PC-9 (cell line): ENCODE data around the gene ELAVL1. TPM values are rescaled to one million over a fixed set of nuclear protein-coding genes. Genes with fewer than 3 reads are reported as not detected.
"Not testable (repeated sequence)": the region's sequence is repeated elsewhere in the genome, so short reads cannot be mapped to it uniquely, and the experiment has no call there.

Experiments
- BruUV-seq: library from RNA; stranded (reverse); fragments of 400-500 nt; replicated peaks from 2 replicates; lab custom pipeline; 2021; lab: Mats Ljungman, UMichigan
- CTCF ChIA-PET: fragments of 300-600 bp; sonication (Branson Sonifier 250); formaldehyde crosslinking; loops from one replicate; lab custom pipeline; 2022; ENCODE audit warnings: antibody characterized with exemption; lab: Charles Lee
- POLR2A ChIA-PET: fragments of 300-600 bp; sonication (Branson Sonifier 250); formaldehyde crosslinking; loops from one replicate; lab custom pipeline; 2022; ENCODE audit warnings: antibody characterized with exemption; ENCODE audit not compliant: unreplicated experiment; lab: Charles Lee
- DNase-seq, 2 experiments: peaks; one replicate each; pipeline versions ENCODE4 v3.0.0 to v3.0.0-alpha.2; 2015 to 2022; ENCODE audit warnings: mixed read lengths in 1 of 2
- H2AFZ ChIP-seq: fragments of 200-600 bp; sonication (generic); 2 replicates; pipeline ENCODE4 v1.8.1; 2017; ENCODE audit warnings: antibody characterized with exemption
- H3F3A ChIP-seq: fragments of 200-600 bp; sonication (generic); 2 replicates; pipeline ENCODE4 v1.8.1; 2017; ENCODE audit warnings: antibody characterized with exemption, mild to moderate bottlenecking, low read depth; ENCODE audit not compliant: insufficient read depth
- H3K27ac ChIP-seq: fragments of 200-600 bp; sonication (generic); 2 replicates; pipeline ENCODE4 v1.6.1; 2016; ENCODE audit warnings: mixed run types
- H3K27me3 ChIP-seq: fragments of 200-600 bp; sonication (generic); 2 replicates; pipeline ENCODE4 v1.6.1; 2016; ENCODE audit warnings: low read depth, mixed run types; ENCODE audit not compliant: insufficient read depth
- H3K36me3 ChIP-seq: fragments of 200-600 bp; sonication (generic); 2 replicates; pipeline ENCODE4 v1.6.1; 2016; ENCODE audit warnings: low read depth, mixed run types
- H3K4me1 ChIP-seq: fragments of 200-600 bp; sonication (generic); replicated peaks from 2 replicates; pipeline ENCODE4 v1.6.1; 2016; ENCODE audit warnings: mixed run types; ENCODE audit not compliant: insufficient read depth
- H3K4me2 ChIP-seq: fragments of 200-600 bp; sonication (generic); 2 replicates; pipeline ENCODE4 v1.6.1; 2017; ENCODE audit warnings: mixed run types
- H3K4me3 ChIP-seq: fragments of 200-600 bp; sonication (generic); 2 replicates; pipeline ENCODE4 v1.6.1; 2016; ENCODE audit warnings: mixed run types
- H3K79me2 ChIP-seq: fragments of 200-600 bp; sonication (generic); 2 replicates; pipeline ENCODE4 v1.6.1; 2017; ENCODE audit warnings: low read depth, mixed run types
- H3K9me2 ChIP-seq: fragments of 200-600 bp; sonication (generic); 2 replicates; pipeline ENCODE4 v1.8.1; 2017; ENCODE audit warnings: mild to moderate bottlenecking; ENCODE audit not compliant: insufficient read depth
- H3K9me3 ChIP-seq: fragments of 200-600 bp; sonication (generic); 2 replicates; pipeline ENCODE4 v1.8.1; 2016; ENCODE audit warnings: low read depth; ENCODE audit not compliant: insufficient read depth
- H4K20me1 ChIP-seq: fragments of 200-600 bp; sonication (generic); 2 replicates; pipeline ENCODE4 v1.8.1; 2017; ENCODE audit not compliant: insufficient read depth
- CTCF ChIP-seq: fragments of 200-600 bp; sonication (generic); conservative IDR thresholded peaks from 2 replicates; pipeline ENCODE4 v1.6.1; 2017; ENCODE audit warnings: mixed run types, antibody characterized with exemption, mild to moderate bottlenecking, moderate library complexity
- EZH2 ChIP-seq: fragments of 200-600 bp; sonication (generic); IDR thresholded peaks from 2 replicates; pipeline ENCODE4 v1.8.0; 2017; ENCODE audit warnings: antibody characterized with exemption, low read depth
- intact Hi-C: fragments of 100-400 bp; cut with micrococcal nuclease; formaldehyde crosslinking; loops from one replicate; pipeline ENCODE4 v1.10.0; 2022; ENCODE audit not compliant: unreplicated experiment
- total RNA-seq: library from RNA; stranded (reverse); gene quantifications from 2 replicates; pipeline ENCODE4 v1.2.3, GENCODE V29; 2021

The ELAVL1 gene
- total RNA-seq, 1 experiment from 2014 or later, result 108 TPM

GRCh38 chr19:7963566-7963965, 41.9 kb downstream of the ELAVL1 start:
- no peaks in the 10 kb centered on the region for H3K9me3 ChIP-seq
- H3K4me2 ChIP-seq, result no peak overlapping the region
- no peaks in the 10 kb centered on the region for H3K4me1 ChIP-seq
- peaks cover 31% of the 10 kb centered on the region for H3F3A ChIP-seq
- no peak overlapping the region for H3K27ac ChIP-seq
- CTCF ChIA-PET, result no interaction called here
- no peak for TF ChIP-seq CTCF
- no peaks in the 10 kb centered on the region for H3K9me2 ChIP-seq
- no peak for DNase-seq
- BruUV-seq, result no TSS peak
- H3K4me3 ChIP-seq, result no peak overlapping the region
- no peaks in the 10 kb centered on the region for H3K27me3 ChIP-seq
- intact Hi-C loops, result no loop called here
- H4K20me1 ChIP-seq, result peaks cover 19% of the 10 kb centered on the region
- POLR2A ChIA-PET, result interaction anchor here (0.6 kb wide), 1 partner anchor 869 kb away, joined by 3 read pairs; no protein-coding TSS in a partner anchor
- no peaks in the 10 kb centered on the region for H3K79me2 ChIP-seq
- H2AFZ ChIP-seq, result no peak overlapping the region
- peaks cover 17% of the 10 kb centered on the region for H3K36me3 ChIP-seq

- H3F3A ChIP-seq, result peaks cover 31% of the 10 kb centered on the region
- H4K20me1 ChIP-seq, result peaks cover 19% of the 10 kb centered on the region; the same call in 1 of the 2 replicates
- H3K4me3 ChIP-seq, result no peak overlapping the region
- TF ChIP-seq CTCF, result no peak
- no peak for TF ChIP-seq EZH2
- H3K27me3 ChIP-seq, result no peaks in the 10 kb centered on the region
- no TSS peak for BruUV-seq
- no peaks in the 10 kb centered on the region for H3K9me2 ChIP-seq
- no peak overlapping the region for H3K27ac ChIP-seq
- no peaks in the 10 kb centered on the region for H3K79me2 ChIP-seq
- no peak overlapping the region for H2AFZ ChIP-seq
- peaks cover 17% of the 10 kb centered on the region for H3K36me3 ChIP-seq
- ChIA-PET POLR2A (no interaction called here), CTCF (no interaction called here)
- no peak overlapping the region for H3K4me2 ChIP-seq
- no peak for DNase-seq
- no peaks in the 10 kb centered on the region for H3K4me1 ChIP-seq
- intact Hi-C loops, result no loop called here
- H3K9me3 ChIP-seq, result no peaks in the 10 kb centered on the region
Measured at GRCh38 chr19:7962644-7963268, 42.7 kb downstream of the ELAVL1 start.

GRCh38 chr19:7961920-7962626, 43.4 kb downstream of the ELAVL1 start:
- Histone ChIP-seq H3K27ac (no peak overlapping the region), H3K9me3 (no peaks in the 10 kb centered on the region), H3K27me3 (no peaks in the 10 kb centered on the region), H3K79me2 (no peaks in the 10 kb centered on the region), H3K36me3 (peaks cover 17% of the 10 kb centered on the region), H4K20me1 (peaks cover 19% of the 10 kb centered on the region; the same call in 1 of the 2 replicates), H3F3A (peaks cover 31% of the 10 kb centered on the region), H3K9me2 (no peaks in the 10 kb centered on the region), H2AFZ (no peak overlapping the region), H3K4me3 (no peak overlapping the region), H3K4me1 (no peaks in the 10 kb centered on the region), H3K4me2 (no peak overlapping the region)
- DNase-seq, result no peak
- ChIA-PET POLR2A (no interaction called here), CTCF (no interaction called here)
- TF ChIP-seq CTCF (no peak), EZH2 (no peak)
- intact Hi-C loops, result no loop called here
- BruUV-seq, result no TSS peak

GRCh38 chr19:7961082-7961481, 44.4 kb downstream of the ELAVL1 start:
- intact Hi-C loops, CTCF ChIA-PET: not testable (repeated sequence)

More at GRCh38 chr19:7961082-7961481, 44.4 kb downstream of the ELAVL1 start:
- not testable (repeated sequence) for H3K4me1 ChIP-seq, H3K9me2 ChIP-seq, H3K9me3 ChIP-seq, H3K27ac ChIP-seq, DNase-seq, H2AFZ ChIP-seq, H3K27me3 ChIP-seq, H3K79me2 ChIP-seq, H3K4me2 ChIP-seq, BruUV-seq, H3K4me3 ChIP-seq
- Histone ChIP-seq H4K20me1 (peaks cover 20% of the 10 kb centered on the region; the same call in 1 of the 2 replicates), H3F3A (peaks cover 23% of the 10 kb centered on the region), H3K36me3 (peaks cover 10% of the 10 kb centered on the region)
- POLR2A ChIA-PET, result interaction anchor here (0.5 to 0.6 kb wide), 2 partner anchors 63 to 172 kb away, joined by 4 to 5 read pairs; no protein-coding TSS in a partner anchor
